Neural progenitor cell (in vitro differentiated cells): ENCODE data around the gene DMWD.

Experiments
- EZH2 ChIP-seq: fragments of 200-600 bp; sonication (generic); IDR thresholded peaks from 2 replicates; pipeline ENCODE4 v1.6.1; 2017; ENCODE audit warnings: antibody characterized with exemption, mild to moderate bottlenecking, moderate library complexity
- EZH2phosphoT487 ChIP-seq: fragments of 200-600 bp; sonication (generic); IDR thresholded peaks from 2 replicates; pipeline ENCODE4 v1.6.1; 2017; ENCODE audit warnings: antibody characterized with exemption
- TF ChIP-seq, protein P1 (sequence below): fragments of 200-600 bp; sonication (generic); IDR thresholded peaks from 2 replicates; pipeline ENCODE4 v1.5.1; 2017; ENCODE audit warnings: antibody characterized with exemption, mild to moderate bottlenecking

- TF ChIP-seq EZH2: no peak
- TF ChIP-seq, protein P1, sequence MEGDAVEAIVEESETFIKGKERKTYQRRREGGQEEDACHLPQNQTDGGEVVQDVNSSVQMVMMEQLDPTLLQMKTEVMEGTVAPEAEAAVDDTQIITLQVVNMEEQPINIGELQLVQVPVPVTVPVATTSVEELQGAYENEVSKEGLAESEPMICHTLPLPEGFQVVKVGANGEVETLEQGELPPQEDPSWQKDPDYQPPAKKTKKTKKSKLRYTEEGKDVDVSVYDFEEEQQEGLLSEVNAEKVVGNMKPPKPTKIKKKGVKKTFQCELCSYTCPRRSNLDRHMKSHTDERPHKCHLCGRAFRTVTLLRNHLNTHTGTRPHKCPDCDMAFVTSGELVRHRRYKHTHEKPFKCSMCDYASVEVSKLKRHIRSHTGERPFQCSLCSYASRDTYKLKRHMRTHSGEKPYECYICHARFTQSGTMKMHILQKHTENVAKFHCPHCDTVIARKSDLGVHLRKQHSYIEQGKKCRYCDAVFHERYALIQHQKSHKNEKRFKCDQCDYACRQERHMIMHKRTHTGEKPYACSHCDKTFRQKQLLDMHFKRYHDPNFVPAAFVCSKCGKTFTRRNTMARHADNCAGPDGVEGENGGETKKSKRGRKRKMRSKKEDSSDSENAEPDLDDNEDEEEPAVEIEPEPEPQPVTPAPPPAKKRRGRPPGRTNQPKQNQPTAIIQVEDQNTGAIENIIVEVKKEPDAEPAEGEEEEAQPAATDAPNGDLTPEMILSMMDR: no peak
- TF ChIP-seq EZH2phosphoT487: no peak
Measured at GRCh38 chr19:45746866-45747265, 45.8 kb downstream of the DMWD start.
